A549 treated with AZD9567 at 1 μM for 4 hours (cell line): Measurements from ENCODE around the gene WDR44. TPM values are rescaled to one million over a fixed set of nuclear protein-coding genes. Genes with fewer than 3 reads are reported as not detected.

ENCODE experiments used
- total RNA-seq: library from RNA; stranded (reverse); fragments of 200-300 nt; extraction: Qiagen RNA extraction; gene quantifications from 5 replicates; pipeline ENCODE4 v1.2.3, GENCODE V29; 2022; ENCODE audit not compliant: insufficient read depth

WDR44 gene, protein sequence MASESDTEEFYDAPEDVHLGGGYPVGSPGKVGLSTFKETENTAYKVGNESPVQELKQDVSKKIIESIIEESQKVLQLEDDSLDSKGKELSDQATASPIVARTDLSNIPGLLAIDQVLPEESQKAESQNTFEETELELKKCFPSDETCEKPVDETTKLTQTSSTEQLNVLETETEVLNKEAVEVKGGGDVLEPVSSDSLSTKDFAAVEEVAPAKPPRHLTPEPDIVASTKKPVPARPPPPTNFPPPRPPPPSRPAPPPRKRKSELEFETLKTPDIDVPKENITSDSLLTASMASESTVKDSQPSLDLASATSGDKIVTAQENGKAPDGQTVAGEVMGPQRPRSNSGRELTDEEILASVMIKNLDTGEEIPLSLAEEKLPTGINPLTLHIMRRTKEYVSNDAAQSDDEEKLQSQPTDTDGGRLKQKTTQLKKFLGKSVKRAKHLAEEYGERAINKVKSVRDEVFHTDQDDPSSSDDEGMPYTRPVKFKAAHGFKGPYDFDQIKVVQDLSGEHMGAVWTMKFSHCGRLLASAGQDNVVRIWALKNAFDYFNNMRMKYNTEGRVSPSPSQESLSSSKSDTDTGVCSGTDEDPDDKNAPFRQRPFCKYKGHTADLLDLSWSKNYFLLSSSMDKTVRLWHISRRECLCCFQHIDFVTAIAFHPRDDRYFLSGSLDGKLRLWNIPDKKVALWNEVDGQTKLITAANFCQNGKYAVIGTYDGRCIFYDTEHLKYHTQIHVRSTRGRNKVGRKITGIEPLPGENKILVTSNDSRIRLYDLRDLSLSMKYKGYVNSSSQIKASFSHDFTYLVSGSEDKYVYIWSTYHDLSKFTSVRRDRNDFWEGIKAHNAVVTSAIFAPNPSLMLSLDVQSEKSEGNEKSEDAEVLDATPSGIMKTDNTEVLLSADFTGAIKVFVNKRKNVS
- 10.7 to 18.9 TPM (median 14.1 TPM) in 5 replicates for total RNA-seq

GRCh38 chrX:118345464-118346257 is at the start of gene WDR44:
Gene WDR44 (plus strand): TSS chrX:118346106. CDS start chrX:118346504, 398 bp downstream.

DNA sequence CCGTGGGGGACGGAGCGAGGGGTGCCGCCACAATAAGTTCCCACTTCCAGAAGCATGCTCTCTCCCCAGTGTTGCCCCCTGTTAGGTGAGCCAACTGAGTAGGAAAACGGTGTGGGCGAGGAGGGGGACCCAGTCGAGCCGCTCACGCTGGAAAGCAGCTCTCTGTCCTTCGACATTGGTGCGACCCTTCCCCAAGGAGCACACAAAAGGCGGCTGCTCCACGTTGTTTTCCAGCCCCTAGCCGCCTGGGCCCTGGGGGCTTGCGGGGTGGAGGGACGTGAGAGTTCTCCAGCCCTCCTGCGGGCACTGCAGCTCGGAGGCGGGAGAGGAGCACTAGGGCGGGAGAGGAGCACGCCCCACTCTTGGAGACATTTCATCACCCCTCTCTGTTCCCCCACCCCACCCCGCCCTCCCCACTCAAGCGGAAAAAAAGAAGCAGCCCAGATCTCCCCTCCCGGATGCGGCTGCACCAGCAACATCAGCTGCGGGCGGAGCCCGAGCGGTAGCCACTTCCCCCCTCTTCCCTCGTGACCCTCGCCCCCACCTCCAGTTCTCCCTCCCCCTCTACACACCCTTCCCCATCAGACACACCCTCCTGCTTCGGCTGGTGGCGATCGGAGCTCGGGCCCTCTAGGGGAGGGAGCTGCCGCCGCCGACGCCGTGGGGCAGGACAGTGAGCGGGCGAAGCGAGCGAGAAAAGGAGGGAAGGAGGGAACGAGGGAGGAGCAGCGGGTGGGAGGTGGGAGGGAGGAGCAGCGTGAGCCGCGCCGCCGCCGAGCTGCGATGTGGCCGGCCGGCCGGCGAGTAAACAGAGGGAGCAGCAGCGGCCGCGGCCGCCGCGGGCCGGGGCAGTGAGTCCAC is 149.4 kb downstream of the WDR44 start, which contains the start of gene DOCK11:
DOCK11 (plus strand) TSS at position 755 of the 861 bp plus-strand sequence. CDS start 157 bp downstream, outside the sequence.

Other genes with a start within 250 kb of the WDR44 start
- gene KLHL13, start 229.3 kb upstream of the WDR44 start, total RNA-seq = 0.16 to 0.24 TPM (median 0.22 TPM) in 4 of 5 replicates, not detected in the other
- 5.4 to 6.9 TPM (median 6.2 TPM) in 5 replicates for gene DOCK11, start 149.7 kb downstream of the WDR44 start, total RNA-seq